Activated T-helper 9 cell treated with anti-CD3 and anti-CD28 coated beads, Interleukin-2, amount 50 U/mL, for 16 hours (primary cell): ENCODE measurements around the gene SCT.

Experiments used
- DNase-seq: peaks from one replicate; pipeline ENCODE4 v3.0.0-alpha.2; 2020; ENCODE audit warnings: low read depth

The SCT gene

DNA sequence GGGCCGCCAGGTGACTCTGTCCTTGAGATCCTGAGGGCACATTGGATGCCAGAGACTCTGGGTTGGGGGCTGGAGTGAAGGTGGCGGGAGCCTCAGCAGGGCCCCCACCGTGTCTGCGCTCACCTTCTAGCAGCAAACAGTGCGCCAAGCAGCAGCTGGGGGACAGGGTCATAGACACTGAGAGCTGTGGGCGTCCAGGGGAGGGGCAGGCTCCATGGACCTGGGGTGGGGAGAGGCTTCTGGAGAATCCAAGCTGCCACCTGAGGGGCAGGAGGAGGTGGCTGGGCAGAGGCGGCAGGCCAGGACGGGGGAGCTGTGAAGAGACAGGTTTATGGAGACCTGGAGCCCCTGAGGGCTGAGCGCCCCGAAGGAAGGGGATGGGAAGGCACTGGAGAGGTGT, 42.7 kb downstream of the SCT start:
- no peak for DNase-seq

DNA sequence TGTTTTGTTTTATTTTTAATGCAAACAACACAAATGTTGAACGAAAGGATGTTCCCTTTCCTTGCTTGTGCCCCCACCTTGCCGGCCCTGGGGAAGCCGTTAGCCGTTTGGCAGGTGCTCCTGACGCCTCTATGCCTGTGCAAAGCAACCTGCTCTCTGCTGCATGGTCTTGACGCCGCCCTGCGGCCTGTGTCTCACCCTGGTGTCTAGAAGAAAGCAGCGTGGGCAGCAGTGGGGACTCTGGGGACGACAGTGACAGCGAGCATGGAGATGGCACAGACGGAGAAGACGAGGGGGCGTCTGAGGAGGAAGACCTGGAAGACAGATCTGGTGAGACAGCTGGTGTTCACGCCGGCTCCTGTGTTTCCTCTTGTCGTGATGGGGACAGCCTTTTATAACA, 45.2 kb downstream of the SCT start:
- DNase-seq: no peak

GRCh38 chr11:581342-581741, 45.6 kb downstream of the SCT start:
- DNase-seq: no peak

DNA sequence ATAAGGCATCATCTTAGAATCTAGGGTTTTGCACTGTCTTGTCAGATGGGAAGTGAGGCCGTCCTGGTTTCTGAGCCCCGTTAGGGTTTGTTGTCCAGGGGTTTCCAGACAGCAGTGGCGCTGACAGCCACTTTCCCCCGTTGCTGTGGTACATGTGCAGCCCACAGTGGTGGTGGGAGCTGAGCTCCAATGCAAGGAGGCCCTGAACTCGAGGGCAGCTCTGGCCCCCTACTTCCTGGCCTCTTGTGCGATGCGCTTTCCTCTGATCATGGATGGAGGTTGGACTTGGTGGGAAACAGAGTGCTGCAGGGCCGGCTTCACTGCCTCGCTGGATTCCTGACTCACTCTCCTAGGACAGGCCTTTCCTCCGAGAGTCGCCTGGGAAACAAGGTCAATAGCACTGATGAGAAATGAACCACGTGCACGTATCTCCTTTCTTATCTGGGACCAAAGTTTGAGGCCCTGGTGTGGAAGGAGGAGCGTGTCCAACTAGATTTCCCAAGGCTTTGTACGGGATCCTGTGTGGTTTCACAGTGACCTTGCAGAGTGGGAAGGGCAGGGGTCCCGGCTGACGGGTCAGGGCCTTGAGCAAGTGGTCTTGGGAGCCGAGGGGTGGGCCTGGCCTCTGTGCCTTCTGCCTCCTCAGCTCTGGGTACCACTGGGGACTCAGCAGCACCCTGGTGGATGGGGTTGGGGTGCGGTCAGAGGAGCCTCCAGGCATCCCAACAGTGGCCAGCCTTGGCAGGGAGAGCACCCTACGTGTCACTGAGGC, 47.0 kb downstream of the SCT start:
- no peak for DNase-seq

GRCh38 chr11:578276-579035, 48.5 kb downstream of the SCT start:
- no peak for DNase-seq

GRCh38 chr11:577611-577894, 49.4 kb downstream of the SCT start:
- no peak for DNase-seq

DNA sequence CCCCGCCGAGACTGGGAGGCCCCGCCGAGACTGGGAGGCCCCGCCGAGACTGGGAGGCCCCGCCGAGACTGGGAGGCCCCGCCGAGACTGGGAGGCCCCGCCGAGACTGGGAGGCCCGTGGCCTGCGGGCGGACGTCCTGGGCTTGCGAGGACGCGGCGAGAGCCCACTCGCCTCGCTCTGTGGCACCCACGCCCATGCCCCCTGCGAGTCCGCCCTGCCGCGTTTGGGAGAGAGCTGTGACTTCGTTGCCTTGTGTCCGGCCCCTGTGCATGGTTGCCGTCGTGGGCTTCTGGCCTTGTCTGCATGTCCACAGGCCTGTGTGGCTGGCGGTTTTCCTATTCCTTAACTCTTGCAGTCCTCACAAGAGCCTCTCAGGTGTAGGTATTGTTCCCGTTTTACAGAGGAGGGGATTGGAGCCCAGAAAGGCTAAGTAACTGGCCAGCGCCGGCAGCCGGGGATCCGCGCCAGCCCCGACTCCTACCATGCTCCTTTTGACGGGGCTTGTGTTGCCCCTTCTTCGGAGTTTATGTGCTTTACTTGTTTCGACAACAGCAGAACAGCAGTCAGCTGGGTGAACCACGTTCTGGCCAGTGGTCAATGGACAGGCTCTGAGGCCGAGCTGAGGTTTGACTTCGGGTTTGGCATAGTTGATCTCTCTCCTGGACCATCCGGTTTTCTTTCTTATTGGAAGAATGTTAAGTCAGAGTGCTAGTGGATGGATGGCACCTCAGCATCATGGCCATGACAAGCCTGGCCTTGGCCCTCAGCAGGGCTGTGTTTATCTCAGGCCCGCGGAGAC, 50.0 kb downstream of the SCT start:
- no peak for DNase-seq
